WTC11 (cell line): ENCODE data around the gene TBCEL. TPM values are rescaled to one million over a fixed set of nuclear protein-coding genes. Genes with fewer than 3 reads are reported as not detected.

Experiments used
- ATAC-seq: fragments of 200-7000 bp; cut with Tn5 transposase; 2 replicates; pipeline ENCODE4 v1.10.0; 2021; ENCODE audit warnings: mild to moderate bottlenecking, moderate library complexity
- CTCF ChIA-PET: fragments of 300-600 bp; sonication (Branson Sonifier 250); formaldehyde crosslinking; loops from one replicate; lab custom pipeline; 2021; ENCODE audit warnings: antibody characterized with exemption; lab: Charles Lee
- POLR2A ChIA-PET: fragments of 350-600 bp; sonication (Branson Sonifier 250); formaldehyde crosslinking; loops from one replicate; lab custom pipeline; 2021; ENCODE audit warnings: antibody characterized with exemption; lab: Charles Lee
- DNase-seq: peaks from one replicate; pipeline ENCODE4 v3.0.0; 2021; ENCODE audit warnings: low spot score
- H3K27ac Mint-ChIP-seq: 2 replicates; pipeline ENCODE4 v1.8.0; 2021; ENCODE audit warnings: mixed read lengths
- H3K27me3 Mint-ChIP-seq: 2 replicates; pipeline ENCODE4 v1.8.0; 2021; ENCODE audit warnings: low read depth, mild to moderate bottlenecking, moderate library complexity, mixed read lengths
- H3K36me3 Mint-ChIP-seq: 2 replicates; pipeline ENCODE4 v1.8.0; 2021; ENCODE audit warnings: mixed read lengths
- H3K4me1 Mint-ChIP-seq: 2 replicates; pipeline ENCODE4 v1.8.0; 2022; ENCODE audit warnings: mixed read lengths
- H3K4me3 Mint-ChIP-seq: 2 replicates; pipeline ENCODE4 v1.8.0; 2021; ENCODE audit warnings: mild to moderate bottlenecking, moderate library complexity, mixed read lengths
- H3K9me3 Mint-ChIP-seq: 2 replicates; pipeline ENCODE4 v1.8.0; 2021; ENCODE audit warnings: mixed read lengths
- AFF4 ChIP-seq: sonication (generic); formaldehyde crosslinking; IDR thresholded peaks from 2 replicates; pipeline ENCODE4 v1.8.1; 2023; ENCODE audit warnings: mild to moderate bottlenecking, missing genetic modification reagents, borderline replicate concordance
- ESRRA ChIP-seq: sonication (generic); formaldehyde crosslinking; IDR thresholded peaks from 2 replicates; pipeline ENCODE4 v1.8.1; 2022; ENCODE audit warnings: mild to moderate bottlenecking, missing genetic modification reagents, borderline replicate concordance
- JAZF1 ChIP-seq: fragments of 250-450 bp; sonication (Bioruptor Pico); IDR thresholded peaks from 2 replicates; pipeline ENCODE4 v1.9.0; 2021; ENCODE audit warnings: moderate library complexity, mild to moderate bottlenecking, inconsistent platforms
- NR1H2 ChIP-seq: sonication (generic); formaldehyde crosslinking; IDR thresholded peaks from 2 replicates; pipeline ENCODE4 v1.9.0; 2021; ENCODE audit warnings: mild to moderate bottlenecking, moderate library complexity, missing genetic modification reagents
- NR3C1 ChIP-seq: sonication (generic); formaldehyde crosslinking; conservative IDR thresholded peaks from 2 replicates; pipeline ENCODE4 v1.8.1; 2023; ENCODE audit warnings: low read depth, mild to moderate bottlenecking, missing genetic modification reagents
- USF2 ChIP-seq: sonication (generic); formaldehyde crosslinking; IDR thresholded peaks from 2 replicates; pipeline ENCODE4 v1.8.1; 2023; ENCODE audit warnings: mild to moderate bottlenecking, missing genetic modification reagents, moderate library complexity
- ZBTB43 ChIP-seq: sonication (generic); formaldehyde crosslinking; IDR thresholded peaks from 2 replicates; pipeline ENCODE4 v1.8.1; 2023; ENCODE audit warnings: mild to moderate bottlenecking, missing genetic modification reagents
- ZNF281 ChIP-seq: sonication (generic); formaldehyde crosslinking; IDR thresholded peaks from 2 replicates; pipeline ENCODE4 v1.8.0; 2023; ENCODE audit warnings: mild to moderate bottlenecking, missing genetic modification reagents
- ZNF396 ChIP-seq: fragments of 250-450 bp; sonication (Bioruptor Pico); IDR thresholded peaks from 2 replicates; pipeline ENCODE4 v1.8.0; 2021; ENCODE audit warnings: mild to moderate bottlenecking, moderate library complexity, borderline replicate concordance
- total RNA-seq: library from RNA; stranded (reverse); gene quantifications from 3 replicates; pipeline ENCODE4 v1.2.3, GENCODE V29; 2021
- TF ChIP-seq, protein P1 (sequence below): fragments of 250-450 bp; sonication (Bioruptor Pico); IDR thresholded peaks from 2 replicates; pipeline ENCODE4 v1.9.0; 2021; ENCODE audit warnings: mild to moderate bottlenecking
- TF ChIP-seq, protein P2 (sequence below): fragments of 250-450 bp; sonication (Bioruptor Pico); IDR thresholded peaks from 2 replicates; pipeline ENCODE4 v1.8.0; 2021; ENCODE audit warnings: mild to moderate bottlenecking

TBCEL gene
- total RNA-seq, 1 experiment from 2014 or later: 9.5 TPM

DNA sequence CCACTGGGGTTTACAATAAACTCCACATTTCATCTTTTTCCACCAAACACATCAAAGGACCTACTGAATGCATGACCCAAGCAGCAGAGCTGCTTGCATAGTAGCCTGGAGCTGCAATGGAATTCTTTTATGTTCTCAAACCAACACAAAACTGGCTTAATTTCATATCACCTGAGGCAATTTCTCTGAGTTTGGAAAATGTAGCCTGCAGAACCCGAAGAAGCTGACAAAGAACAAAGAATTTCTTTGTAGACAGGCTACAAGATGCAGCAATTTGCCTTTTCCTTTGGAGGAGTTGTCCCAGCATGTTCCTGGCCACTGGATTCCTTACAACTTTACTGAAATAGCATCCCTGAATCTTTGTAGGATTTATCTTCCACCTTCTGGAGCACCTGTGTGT is 71.7 kb downstream of the TBCEL start:
- CTCF ChIA-PET: interaction anchor here (1.1 kb wide), 1 partner anchor 11 kb away, joined by 3 read pairs; no protein-coding TSS in a partner anchor

More for the DNA sequence above, 71.7 kb downstream of the TBCEL start:
- peaks cover 4% of the 10 kb centered on the region for H3K4me1 Mint-ChIP-seq
- H3K9me3 Mint-ChIP-seq: peaks cover 8% of the 10 kb centered on the region
- TF ChIP-seq, protein P1, sequence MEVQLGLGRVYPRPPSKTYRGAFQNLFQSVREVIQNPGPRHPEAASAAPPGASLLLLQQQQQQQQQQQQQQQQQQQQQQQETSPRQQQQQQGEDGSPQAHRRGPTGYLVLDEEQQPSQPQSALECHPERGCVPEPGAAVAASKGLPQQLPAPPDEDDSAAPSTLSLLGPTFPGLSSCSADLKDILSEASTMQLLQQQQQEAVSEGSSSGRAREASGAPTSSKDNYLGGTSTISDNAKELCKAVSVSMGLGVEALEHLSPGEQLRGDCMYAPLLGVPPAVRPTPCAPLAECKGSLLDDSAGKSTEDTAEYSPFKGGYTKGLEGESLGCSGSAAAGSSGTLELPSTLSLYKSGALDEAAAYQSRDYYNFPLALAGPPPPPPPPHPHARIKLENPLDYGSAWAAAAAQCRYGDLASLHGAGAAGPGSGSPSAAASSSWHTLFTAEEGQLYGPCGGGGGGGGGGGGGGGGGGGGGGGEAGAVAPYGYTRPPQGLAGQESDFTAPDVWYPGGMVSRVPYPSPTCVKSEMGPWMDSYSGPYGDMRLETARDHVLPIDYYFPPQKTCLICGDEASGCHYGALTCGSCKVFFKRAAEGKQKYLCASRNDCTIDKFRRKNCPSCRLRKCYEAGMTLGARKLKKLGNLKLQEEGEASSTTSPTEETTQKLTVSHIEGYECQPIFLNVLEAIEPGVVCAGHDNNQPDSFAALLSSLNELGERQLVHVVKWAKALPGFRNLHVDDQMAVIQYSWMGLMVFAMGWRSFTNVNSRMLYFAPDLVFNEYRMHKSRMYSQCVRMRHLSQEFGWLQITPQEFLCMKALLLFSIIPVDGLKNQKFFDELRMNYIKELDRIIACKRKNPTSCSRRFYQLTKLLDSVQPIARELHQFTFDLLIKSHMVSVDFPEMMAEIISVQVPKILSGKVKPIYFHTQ (CRISPR knock-in tag): no peak
- no peak for TF ChIP-seq ESRRA
- TF ChIP-seq AFF4 (CRISPR knock-in tag): no peak
- no peak for TF ChIP-seq ZBTB43
- no peak for TF ChIP-seq ZNF396
- TF ChIP-seq NR1H2: no peak
- TF ChIP-seq, protein P2, sequence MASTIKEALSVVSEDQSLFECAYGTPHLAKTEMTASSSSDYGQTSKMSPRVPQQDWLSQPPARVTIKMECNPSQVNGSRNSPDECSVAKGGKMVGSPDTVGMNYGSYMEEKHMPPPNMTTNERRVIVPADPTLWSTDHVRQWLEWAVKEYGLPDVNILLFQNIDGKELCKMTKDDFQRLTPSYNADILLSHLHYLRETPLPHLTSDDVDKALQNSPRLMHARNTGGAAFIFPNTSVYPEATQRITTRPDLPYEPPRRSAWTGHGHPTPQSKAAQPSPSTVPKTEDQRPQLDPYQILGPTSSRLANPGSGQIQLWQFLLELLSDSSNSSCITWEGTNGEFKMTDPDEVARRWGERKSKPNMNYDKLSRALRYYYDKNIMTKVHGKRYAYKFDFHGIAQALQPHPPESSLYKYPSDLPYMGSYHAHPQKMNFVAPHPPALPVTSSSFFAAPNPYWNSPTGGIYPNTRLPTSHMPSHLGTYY (CRISPR knock-in tag): no peak
- TF ChIP-seq NR3C1: no peak
- no peak for TF ChIP-seq ZNF281 (CRISPR knock-in tag)
- TF ChIP-seq USF2 (CRISPR knock-in tag): no peak
- no peak for TF ChIP-seq JAZF1 (CRISPR knock-in tag)
- no peaks in the 10 kb centered on the region for H3K36me3 Mint-ChIP-seq
- no peak overlapping the region for H3K4me3 Mint-ChIP-seq
- H3K27me3 Mint-ChIP-seq: no peaks in the 10 kb centered on the region
- DNase-seq (no peak), ATAC-seq (no peak)
- no peak overlapping the region for H3K27ac Mint-ChIP-seq
- POLR2A ChIA-PET: no interaction called here
